K562 (cell line): Measurements from ENCODE around the gene RAB5B. TPM values are rescaled to one million over a fixed set of nuclear protein-coding genes. Genes with fewer than 3 reads are reported as not detected.

Source experiments
- ATAC-seq: fragments of 200-7000 bp; cut with Tn5 transposase; 3 replicates; pipeline ENCODE4 v1.9.1; 2020; ENCODE audit warnings: moderate library complexity
- BruUV-seq: library from RNA; stranded (reverse); fragments of 400-500 nt; replicated peaks from 2 replicates; lab custom pipeline; 2021; lab: Mats Ljungman, UMichigan
- CTCF ChIA-PET: fragments of 300-600 bp; formaldehyde crosslinking; extraction: SDS; loops from one replicate; lab custom pipeline; 2021; ENCODE audit warnings: low intra/inter-chr PET ratio; lab: Yijun Ruan, JAX
- POLR2A ChIA-PET: fragments of 300-600, 350-650 bp; sonication (Branson Sonifier 250); formaldehyde crosslinking; extraction: SDS; loops from one replicate; lab custom pipeline; 2021; ENCODE audit warnings: antibody characterized with exemption, inconsistent platforms; lab: Yijun Ruan, JAX
- DNase-seq, 4 experiments: peaks; one replicate each; pipeline versions ENCODE4 v3.0.0 to v3.0.0-alpha.2; 2011 to 2018; ENCODE audit warnings: low spot score in 3 of 4, mixed read lengths in 3 of 4; ENCODE audit errors: extremely low read depth in 1 of 4
- FAIRE-seq: peaks from 2 replicates; lab custom pipeline; 2011; peaks lifted over from hg19 to GRCh38; lab: Jason Lieb, UNC
- H2AFZ ChIP-seq: 2 replicates; pipeline ENCODE4 v1.6.0; 2011; ENCODE audit warnings: low read depth, low read length, control low read depth, inconsistent platforms
- H3K27ac ChIP-seq: fragments of 200-600 bp; 3 replicates; pipeline ENCODE4 v1.8.0; 2011; ENCODE audit warnings: low read depth, mild to moderate bottlenecking, control low read depth, inconsistent platforms, low read length, moderate library complexity, mixed read lengths; ENCODE audit errors: extremely low read depth
- H3K27me3 ChIP-seq, 2 experiments: fragments of 300-600 bp in 1 of 2; 2 replicates in 1 of 2; 3 replicates in 1 of 2; pipeline versions ENCODE4 v1.6.0 to v1.8.0; 2011; ENCODE audit warnings: inconsistent platforms in 2 of 2, low read length in 2 of 2, mild to moderate bottlenecking in 1 of 2, mixed read lengths in 1 of 2, moderate library complexity in 1 of 2; ENCODE audit not compliant: control insufficient read depth in 2 of 2, insufficient read depth in 2 of 2
- H3K36me3 ChIP-seq: fragments of 300-600 bp; 3 replicates; pipeline ENCODE4 v1.8.0; 2011; ENCODE audit warnings: mild to moderate bottlenecking, low read length, inconsistent platforms; ENCODE audit not compliant: control insufficient read depth, insufficient read depth
- H3K4me1 ChIP-seq, 2 experiments: fragments of 200-600 bp in 1 of 2; replicated peaks in 1 of 2; 2 replicates in 1 of 2; 3 replicates in 1 of 2; pipeline versions ENCODE4 v1.5.1 to v1.8.0; 2011; ENCODE audit warnings: inconsistent platforms in 2 of 2, low read length in 2 of 2, mild to moderate bottlenecking in 1 of 2, mixed read lengths in 1 of 2, moderate library complexity in 1 of 2; ENCODE audit not compliant: control insufficient read depth in 2 of 2, insufficient read depth in 2 of 2
- H3K4me2 ChIP-seq: 2 replicates; pipeline ENCODE4 v1.6.1; 2011; ENCODE audit warnings: low read length, control low read depth, inconsistent platforms, mixed read lengths; ENCODE audit not compliant: insufficient read depth
- H3K4me3 ChIP-seq: fragments of 200-600 bp; sonication (generic), shearing (Covaris generic); 2 replicates; pipeline ENCODE4 v1.5.1; 2016; ENCODE audit warnings: control low read depth, inconsistent platforms
- H3K79me2 ChIP-seq: fragments of 200-600 bp; 3 replicates; pipeline ENCODE4 v1.8.0; 2011; ENCODE audit warnings: low read length, inconsistent platforms; ENCODE audit not compliant: control insufficient read depth, insufficient read depth
- H3K9ac ChIP-seq, 2 experiments: 2 replicates each; pipeline versions ENCODE4 v1.6.0 to v1.6.1; 2011; ENCODE audit warnings: low read depth in 2 of 2, low read length in 2 of 2, control low read depth in 1 of 2, inconsistent platforms in 1 of 2, mild to moderate bottlenecking in 1 of 2, mixed read lengths in 1 of 2; ENCODE audit not compliant: insufficient read depth in 1 of 2
- H3K9me1 ChIP-seq: one replicate; pipeline ENCODE4 v1.6.0; 2011; ENCODE audit warnings: inconsistent platforms, mild to moderate bottlenecking, low read length, moderate library complexity; ENCODE audit not compliant: control insufficient read depth, insufficient read depth
- H3K9me3 ChIP-seq: replicated peaks from 2 replicates; pipeline ENCODE4 v1.5.1; 2011; ENCODE audit warnings: low read depth, low read length, inconsistent platforms; ENCODE audit not compliant: control insufficient read depth, insufficient read depth
- H4K20me1 ChIP-seq: replicated peaks from 2 replicates; pipeline ENCODE4 v1.6.1; 2011; ENCODE audit warnings: low read length, inconsistent platforms, mixed read lengths; ENCODE audit not compliant: control insufficient read depth, insufficient read depth
- DACH1 ChIP-seq: fragments of 450-650 bp; IDR thresholded peaks from 2 replicates; pipeline ENCODE4 v1.6.1; 2018; ENCODE audit not compliant: partially characterized antibody
- GTF2E2 ChIP-seq: fragments of 200-800 bp; sonication (Bioruptor generic); IDR thresholded peaks from 2 replicates; pipeline ENCODE4 v1.6.1; 2016; ENCODE audit warnings: missing genetic modification characterization, missing compliant biosample characterization
- HCFC1 ChIP-seq: IDR thresholded peaks from 2 replicates; pipeline ENCODE4 v1.6.1; 2012; ENCODE audit warnings: low read depth, low read length, improper control_type of control experiment
- HNRNPK ChIP-seq: fragments of 200-400 bp; formaldehyde crosslinking; IDR thresholded peaks from one replicate; pipeline ENCODE4 v1.6.1; 2018; ENCODE audit warnings: mild to moderate bottlenecking, low read depth, low read length; ENCODE audit not compliant: poor library complexity, severe bottlenecking
- MAFG ChIP-seq: fragments of 450-650 bp; conservative IDR thresholded peaks from 2 replicates; pipeline ENCODE4 v1.6.1; 2016; ENCODE audit warnings: missing genetic modification characterization, missing compliant biosample characterization
- POLR3A ChIP-seq: IDR thresholded peaks from 2 replicates; pipeline ENCODE4 v1.6.1; 2011; ENCODE audit warnings: borderline replicate concordance, mild to moderate bottlenecking, moderate library complexity; ENCODE audit not compliant: insufficient read length, insufficient read depth; ENCODE audit errors: extremely low read depth
- TAL1 ChIP-seq: fragments of 450-650 bp; IDR thresholded peaks from 2 replicates; pipeline ENCODE4 v1.6.1; 2016; ENCODE audit warnings: mild to moderate bottlenecking
- ZNF224 ChIP-seq: sonication (generic); formaldehyde crosslinking; IDR thresholded peaks from 2 replicates; pipeline ENCODE4 v1.8.0; 2022; ENCODE audit warnings: mild to moderate bottlenecking, missing genetic modification reagents
- ZNF518B ChIP-seq: fragments of 250-450 bp; sonication (Bioruptor Pico); IDR thresholded peaks from 2 replicates; pipeline ENCODE4 v1.5.0; 2021; ENCODE audit warnings: mild to moderate bottlenecking, moderate library complexity
- WGBS: fragments of 100-300 bp; shearing (Covaris generic); methylation state at CpG from one replicate; pipeline ENCODE4 v1.1.6; 2016; ENCODE audit warnings: low coverage, mixed read lengths; ENCODE audit not compliant: insufficient coverage; ENCODE audit errors: missing lambda C conversion rate; 5-methylcytosine and 5-hydroxymethylcytosine counted together
- in situ Hi-C: fragments of 300-500 bp; cut with MboI; formaldehyde crosslinking; loops from 4 replicates; pipeline ENCODE4 v1.15.0; 2018; ENCODE audit warnings: inconsistent platforms, mixed read lengths
- intact Hi-C: fragments of 100-400 bp; cut with micrococcal nuclease; formaldehyde crosslinking; loops from 2 replicates; pipeline ENCODE4 v1.14.2; 2022
- polyA plus RNA-seq, 8 experiments: library from polyadenylated mRNA; depleted of rRNA in 4 of 8; stranded (reverse) in 5 of 8; unstranded in 3 of 8; fragments of >200 nt; fragmentation: Nextera tagmentation in 2 of 8; fragmentation: Illumina TruSeq in 1 of 8; extraction: Ambion mirVana in 2 of 8; extraction: Trizol in 1 of 8; gene quantifications; 2 replicates each; pipeline versions ENCODE4 v1.2.1 to v1.2.3, GENCODE V29; 2011 to 2014; ENCODE audit warnings: inconsistent platforms in 1 of 8, missing spikeins in 1 of 8
- total RNA-seq, 7 experiments: library from RNA; depleted of rRNA in 6 of 7; stranded (reverse); fragments of >200 nt in 6 of 7; fragmentation: Illumina TruSeq in 2 of 7; extraction: Trizol in 2 of 7; gene quantifications; 2 replicates each; pipeline versions ENCODE4 v1.2.1 to v1.2.3, GENCODE V29; 2011 to 2021; ENCODE audit warnings: low replicate concordance in 1 of 7

The RAB5B gene
- total and polyA plus RNA-seq, 9 of the 15 experiments (the other 6 are each of a cell fraction or from before 2014, with no cell fraction given), result 6.8 to 73.8 (median 25.2) TPM

GRCh38 chr12:55938826-55939501 is 34.9 kb upstream of the RAB5B start:
- Histone ChIP-seq H2AFZ (no peak overlapping the region), H3K36me3 (no peaks in the 10 kb centered on the region), H3K4me1 (peaks cover 7 to 13% of the 10 kb centered on the region in 2 experiments; a peak in 4 of 5 replicates), H3K79me2 (no peaks in the 10 kb centered on the region), H3K27ac (no peak overlapping the region), H3K9ac (peak overlapping the region in 1 of 2 experiments; percentile 33; a peak in 1 of 4 replicates), H3K4me2 (no peak overlapping the region), H4K20me1 (no peaks in the 10 kb centered on the region), H3K9me3 (no peaks in the 10 kb centered on the region), H3K4me3 (no peak overlapping the region), H3K27me3 (no peaks in the 10 kb centered on the region; a peak in 1 of 5 replicates), H3K9me1 (no peaks in the 10 kb centered on the region)
- POLR2A ChIA-PET, result interaction anchor here (0.6 to 2.5 kb wide), 5 partner anchors 8 to 220 kb away, joined by 3 to 18 read pairs (median 5); partner anchors contain the start of genes DGKA and PYM1
- FAIRE-seq (no peak), DNase-seq (no peak), ATAC-seq (no peak)
- in situ Hi-C loops (no loop called here), intact Hi-C loops (no loop called here)
- CTCF ChIA-PET, result no interaction called here
- WGBS, result 59% methylated on average over 8 of the region's 8 CpGs
- TF ChIP-seq MAFG (tag) (no peak), ZNF518B (no peak), TAL1 (no peak), POLR3A (no peak), ZNF224 (CRISPR knock-in tag) (no peak), HCFC1 (no peak), HNRNPK (no peak), GTF2E2 (no peak), DACH1 (no peak)
- BruUV-seq, result no TSS peak
